KOPT-K1 (cell line): ENCODE data around the gene CKS1B.
"Not testable (repeated sequence)": the region's sequence is repeated elsewhere in the genome, so short reads cannot be mapped to it uniquely, and the experiment has no call there.

Source experiments
- H3K27ac ChIP-seq: fragments of 200-600 bp; sonication (generic); 2 replicates; pipeline ENCODE4 v1.5.1; 2016; ENCODE audit warnings: antibody characterized with exemption, mild to moderate bottlenecking, low read depth, low read length; ENCODE audit not compliant: poor library complexity, severe bottlenecking
- H3K36me3 ChIP-seq: fragments of 200-600 bp; sonication (generic); 2 replicates; pipeline ENCODE4 v1.5.1; 2017; ENCODE audit warnings: antibody characterized with exemption, mild to moderate bottlenecking, low read length, moderate library complexity; ENCODE audit not compliant: insufficient read depth
- H3K9me3 ChIP-seq: fragments of 200-600 bp; sonication (generic); 2 replicates; pipeline ENCODE4 v1.5.1; 2017; ENCODE audit warnings: antibody characterized with exemption, low read length, mild to moderate bottlenecking; ENCODE audit not compliant: insufficient read depth, poor library complexity, severe bottlenecking

The CKS1B gene

DNA sequence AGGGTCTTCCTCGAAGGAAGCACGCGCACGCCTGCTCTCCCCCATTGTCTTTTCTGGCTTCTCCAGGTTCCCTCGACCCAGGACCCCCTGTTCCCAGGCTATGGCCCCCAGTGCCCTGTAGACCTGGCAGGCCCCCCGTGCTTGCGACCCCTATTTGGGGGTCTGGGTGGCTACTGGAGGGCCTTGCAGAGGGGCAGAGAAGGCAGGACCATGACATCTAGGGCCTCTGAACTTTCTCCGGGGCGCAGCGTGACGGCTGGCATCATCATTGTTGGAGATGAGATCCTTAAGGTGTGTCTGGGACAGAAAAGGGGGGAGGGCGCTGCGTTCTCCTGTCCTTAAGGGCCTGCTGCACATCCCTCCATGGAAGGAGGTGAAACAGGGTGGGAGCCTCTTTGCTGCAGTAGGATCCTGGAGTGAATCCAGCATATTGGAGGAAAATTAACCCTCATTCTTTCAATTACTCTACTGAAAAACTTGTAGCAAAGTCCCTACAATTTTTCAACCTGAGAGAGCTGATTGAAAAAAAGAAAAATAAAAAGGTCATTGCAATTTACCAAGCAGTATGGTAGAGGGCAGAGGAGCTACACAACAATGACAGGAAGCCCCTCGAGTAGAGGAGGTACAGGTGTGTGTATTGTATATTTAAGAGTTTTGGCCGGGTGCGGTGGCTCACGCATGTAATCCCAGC, 9.4 kb downstream of the CKS1B start:
- Histone ChIP-seq H3K36me3 (peaks cover 50% of the 10 kb centered on the region), H3K27ac (peak overlapping the region; percentile 59), H3K9me3 (no peaks in the 10 kb centered on the region)

DNA sequence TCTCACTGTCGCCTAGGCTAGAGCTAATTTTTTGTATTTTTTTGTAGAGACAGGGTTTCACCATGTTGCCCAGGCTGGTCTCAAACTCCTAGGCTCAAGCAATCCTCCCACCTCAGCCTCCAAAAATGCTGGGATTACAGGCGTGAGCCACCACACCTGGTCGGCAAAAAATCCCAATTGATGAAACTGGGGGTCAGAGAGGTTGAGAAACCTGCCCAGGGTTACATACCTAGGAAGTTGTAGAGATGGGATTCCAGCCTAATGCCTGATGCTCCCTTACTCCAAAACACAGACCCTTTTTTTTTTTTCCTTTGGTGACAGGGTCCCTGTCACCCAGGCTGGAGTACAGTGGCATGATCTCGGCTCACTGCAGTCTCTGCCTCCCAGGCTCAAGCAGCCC, 12.3 kb downstream of the CKS1B start:
- H3K27ac ChIP-seq, H3K9me3 ChIP-seq: not testable (repeated sequence)
- H3K36me3 ChIP-seq: peaks cover 48% of the 10 kb centered on the region

DNA sequence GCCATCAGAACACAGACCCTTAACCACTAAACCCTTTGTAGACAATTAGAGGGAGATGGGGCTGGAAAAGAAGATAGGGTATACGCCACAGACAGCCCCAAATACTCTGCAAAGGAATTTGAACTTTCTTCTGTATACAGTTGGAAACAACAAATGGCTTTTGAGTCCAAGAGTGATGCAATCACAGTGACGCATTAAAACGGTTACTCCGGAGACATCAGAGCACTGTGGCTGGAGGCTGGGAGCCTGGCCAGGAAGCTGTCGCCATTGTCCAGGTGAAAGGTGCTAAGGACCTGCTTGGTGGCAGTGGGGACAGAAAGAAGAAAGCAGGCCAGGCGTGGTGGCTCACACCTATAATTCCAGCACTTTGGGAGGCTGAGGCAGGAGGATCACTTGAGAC, 12.8 kb downstream of the CKS1B start:
- Histone ChIP-seq H3K27ac (no peak overlapping the region), H3K36me3 (peaks cover 48% of the 10 kb centered on the region), H3K9me3 (no peaks in the 10 kb centered on the region)

- peaks cover 48% of the 10 kb centered on the region for H3K36me3 ChIP-seq
- no peak overlapping the region for H3K27ac ChIP-seq
- H3K9me3 ChIP-seq: no peaks in the 10 kb centered on the region
Observed at GRCh38 chr1:154988058-154988954, 13.8 kb downstream of the CKS1B start.

GRCh38 chr1:154989195-154989860, 14.8 kb downstream of the CKS1B start:
- no peaks in the 10 kb centered on the region for H3K9me3 ChIP-seq
- H3K36me3 ChIP-seq: peaks cover 48% of the 10 kb centered on the region
- H3K27ac ChIP-seq: no peak overlapping the region

GRCh38 chr1:154990276-154990675, 15.8 kb downstream of the CKS1B start:
- H3K27ac ChIP-seq: no peak overlapping the region
- peaks cover 48% of the 10 kb centered on the region for H3K36me3 ChIP-seq
- H3K9me3 ChIP-seq: no peaks in the 10 kb centered on the region

- H3K9me3 ChIP-seq: no peaks in the 10 kb centered on the region
- peaks cover 32% of the 10 kb centered on the region for H3K36me3 ChIP-seq
- no peak overlapping the region for H3K27ac ChIP-seq
Observed at GRCh38 chr1:154992721-154993571, 18.5 kb downstream of the CKS1B start.

DNA sequence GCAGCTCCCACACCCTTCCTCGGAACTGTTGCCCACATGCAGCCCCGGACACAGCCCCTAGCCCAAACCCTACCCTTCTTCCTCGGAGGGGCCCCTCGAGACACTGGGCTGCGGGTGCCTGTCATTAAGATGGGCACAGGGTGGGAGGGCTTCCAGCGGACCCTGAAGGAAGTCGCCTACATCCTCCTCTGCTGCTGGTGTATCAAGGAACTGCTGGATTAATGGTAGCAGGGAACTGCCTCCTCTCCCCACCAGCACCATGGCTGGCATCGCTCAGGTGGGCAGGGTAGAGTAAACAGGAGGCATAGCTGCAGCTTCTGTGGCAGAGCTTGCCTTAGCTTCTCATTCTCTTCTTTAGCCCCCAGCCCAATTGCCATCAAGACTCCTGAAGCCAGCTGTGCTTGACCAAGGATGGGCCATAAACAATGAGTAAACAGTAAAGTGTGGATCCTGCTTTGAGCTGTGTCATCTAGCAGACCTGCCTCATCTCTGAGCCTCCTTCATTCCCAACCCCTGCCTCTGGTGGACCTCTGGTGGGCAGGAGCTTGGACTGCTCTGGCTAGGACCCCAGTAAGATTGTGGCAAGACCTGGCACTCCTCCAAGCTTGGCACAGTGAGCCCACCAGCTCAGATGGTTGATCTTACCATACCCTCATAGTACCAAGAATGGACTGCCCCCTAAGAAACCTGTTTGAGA, 19.2 kb downstream of the CKS1B start, which contains the start of gene LENEP:
TSS of gene LENEP (plus strand) at position 15 of the 697 bp plus-strand sequence. CDS start at position 37, 22 bp downstream.
- Histone ChIP-seq H3K36me3 (peaks cover 24% of the 10 kb centered on the region), H3K9me3 (no peaks in the 10 kb centered on the region), H3K27ac (no peak within 1 kb of the TSS)

- H3K27ac ChIP-seq: no peak overlapping the region
- H3K36me3 ChIP-seq: peaks cover 19% of the 10 kb centered on the region
Observed at GRCh38 chr1:154994269-154994587, 19.7 kb downstream of the CKS1B start.

GRCh38 chr1:154994591-154994990, 20.1 kb downstream of the CKS1B start:
- Histone ChIP-seq H3K36me3 (peaks cover 15% of the 10 kb centered on the region), H3K27ac (no peak overlapping the region), H3K9me3 (no peaks in the 10 kb centered on the region)

More at GRCh38 chr1:154994269-154994587, 19.7 kb downstream of the CKS1B start:
- no peaks in the 10 kb centered on the region for H3K9me3 ChIP-seq

- H3K9me3 ChIP-seq: not testable (repeated sequence)
Observed at GRCh38 chr1:154995301-154995983, 21.0 kb downstream of the CKS1B start.

DNA sequence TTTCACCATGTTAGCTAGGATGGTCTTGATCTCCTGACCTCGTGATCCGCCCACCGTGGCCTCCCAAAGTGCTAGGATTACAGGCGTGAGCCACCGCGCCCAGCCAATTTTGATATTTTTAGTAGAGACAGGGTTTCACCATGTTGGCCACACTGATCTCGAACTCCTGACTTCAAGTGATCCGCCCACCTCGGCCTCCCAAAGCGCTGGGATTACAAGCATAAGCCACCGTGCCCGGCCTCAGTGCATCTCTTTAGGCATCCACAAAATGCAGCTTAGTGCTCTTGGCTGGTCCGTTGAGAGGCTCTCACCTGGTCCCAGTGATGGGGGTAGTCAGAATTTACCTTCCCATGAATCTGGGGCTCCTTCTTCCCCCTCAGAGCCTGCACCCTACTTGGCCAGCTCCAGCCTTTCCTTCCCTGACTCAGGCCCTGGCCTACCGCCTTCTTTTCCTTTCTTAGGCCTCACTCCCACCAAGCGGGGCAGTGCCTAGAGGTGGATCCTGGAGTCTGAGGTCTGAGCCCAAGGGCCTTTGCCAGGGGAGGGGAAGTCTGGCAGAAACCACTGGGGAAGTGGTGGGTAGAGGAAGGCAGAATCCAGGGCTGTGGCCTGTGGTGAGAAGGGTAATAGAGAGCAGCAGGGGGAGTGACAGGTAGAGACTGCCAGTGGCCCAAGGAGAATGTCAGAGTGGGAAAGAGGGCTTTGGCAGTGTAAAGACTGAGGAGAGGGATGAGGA, 22.7 kb downstream of the CKS1B start:
- Histone ChIP-seq H3K27ac (no peak overlapping the region), H3K9me3 (no peaks in the 10 kb centered on the region)

More at GRCh38 chr1:154995301-154995983, 21.0 kb downstream of the CKS1B start:
- not testable (repeated sequence) for H3K36me3 ChIP-seq, H3K27ac ChIP-seq

GRCh38 chr1:154998201-154998780, 23.8 kb downstream of the CKS1B start:
- Histone ChIP-seq H3K27ac (no peak overlapping the region), H3K36me3 (no peaks in the 10 kb centered on the region), H3K9me3 (no peaks in the 10 kb centered on the region)

More for the DNA sequence above, 22.7 kb downstream of the CKS1B start:
- no peaks in the 10 kb centered on the region for H3K36me3 ChIP-seq
